ENCODE measurements around the gene PURB.
A peak's percentile ranks its signal among the peaks of the same experiment; 100 is the strongest.
"Not testable (repeated sequence)": the region's sequence is repeated elsewhere in the genome, so short reads cannot be mapped to it uniquely, and the experiment has no call there.

Gene PURB

DNA sequence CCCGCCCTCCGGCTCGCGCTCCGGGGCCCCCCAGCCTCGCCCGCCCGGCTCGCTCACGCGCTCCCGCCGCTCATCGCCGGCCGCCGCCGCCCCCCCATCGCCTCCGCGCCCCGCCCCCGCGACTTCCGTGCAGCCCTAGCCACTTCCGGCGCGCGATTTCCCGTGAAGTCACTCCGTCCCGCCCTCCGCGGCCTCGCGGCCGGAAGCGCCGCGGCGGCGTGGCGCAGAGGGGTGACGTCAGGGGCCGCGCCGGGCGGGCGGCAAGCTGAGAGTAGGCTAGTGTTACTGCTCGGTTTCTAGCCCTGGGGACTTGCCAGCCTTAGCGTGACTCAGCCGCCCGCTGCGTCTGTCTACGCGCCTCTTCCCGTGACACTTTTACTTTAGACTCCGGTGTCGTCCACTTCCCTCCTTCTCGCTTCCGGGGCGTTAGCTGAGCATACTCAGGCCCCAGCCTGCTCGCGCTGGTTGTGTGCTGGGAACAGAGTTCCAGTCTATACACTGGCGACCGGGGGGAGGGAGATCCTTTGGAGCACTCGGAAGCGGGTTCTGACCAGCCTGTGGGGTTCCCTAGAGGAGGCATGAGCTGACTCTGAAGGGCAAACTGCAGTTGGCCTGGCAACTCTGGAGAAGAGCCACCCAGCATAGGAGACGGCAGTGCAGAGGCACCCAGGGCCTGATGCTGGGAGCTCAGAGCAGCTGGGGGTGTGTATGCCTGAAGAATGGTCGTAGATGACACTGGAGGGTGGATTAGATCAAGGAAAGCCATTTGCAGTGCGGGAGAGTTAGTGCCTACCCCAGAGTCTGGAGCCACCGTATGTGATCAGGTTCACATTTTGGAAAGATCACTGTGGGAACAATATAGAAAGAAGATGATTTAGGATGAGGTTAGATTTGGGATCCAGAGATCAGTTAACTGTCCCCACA lies at the start of gene PURB:
PURB (minus strand) TSS at position 137 of the 924 bp plus-strand sequence. CDS start 182 bp downstream, outside the sequence.
- peak; percentile 90 to 96 for DNase-seq

- no peak for DNase-seq
Observed at GRCh38 chr7:44935016-44935415, 49.7 kb upstream of the PURB start.

GRCh38 chr7:44934510-44934909 lies 49.2 kb upstream of the PURB start:
- DNase-seq = not testable (repeated sequence)

- DNase-seq = no peak
Observed at GRCh38 chr7:44930921-44931320, 45.6 kb upstream of the PURB start.

- no peak for DNase-seq
Observed at GRCh38 chr7:44922351-44922694, 37.0 kb upstream of the PURB start.

- peak; percentile 64 to 85 for DNase-seq
Observed at GRCh38 chr7:44921607-44922350, 36.4 kb upstream of the PURB start.

- DNase-seq = no peak
Observed at GRCh38 chr7:44920119-44920518, 34.8 kb upstream of the PURB start.

GRCh38 chr7:44918029-44918428 lies 32.7 kb upstream of the PURB start:
- no peak for DNase-seq

DNA sequence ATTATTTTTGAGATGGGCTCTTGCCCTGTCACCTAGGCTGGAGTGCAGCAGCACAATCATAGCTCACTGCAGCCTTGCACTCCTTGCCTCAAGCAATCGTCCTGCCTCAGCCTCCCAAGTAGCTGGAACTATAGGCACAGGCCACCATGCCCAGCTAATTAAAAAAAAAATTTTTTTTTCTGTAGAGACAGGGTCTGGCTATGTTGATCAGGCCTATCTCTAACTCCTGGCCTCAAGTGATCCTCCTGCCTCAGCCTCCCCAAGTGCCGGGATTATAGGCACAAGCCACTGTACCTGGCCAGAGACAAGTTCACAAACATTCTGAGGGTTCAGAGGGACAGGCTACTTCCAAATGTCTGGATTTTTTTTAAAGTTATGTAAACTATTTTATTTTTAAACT lies 32.1 kb upstream of the PURB start:
- no peak for DNase-seq

DNA sequence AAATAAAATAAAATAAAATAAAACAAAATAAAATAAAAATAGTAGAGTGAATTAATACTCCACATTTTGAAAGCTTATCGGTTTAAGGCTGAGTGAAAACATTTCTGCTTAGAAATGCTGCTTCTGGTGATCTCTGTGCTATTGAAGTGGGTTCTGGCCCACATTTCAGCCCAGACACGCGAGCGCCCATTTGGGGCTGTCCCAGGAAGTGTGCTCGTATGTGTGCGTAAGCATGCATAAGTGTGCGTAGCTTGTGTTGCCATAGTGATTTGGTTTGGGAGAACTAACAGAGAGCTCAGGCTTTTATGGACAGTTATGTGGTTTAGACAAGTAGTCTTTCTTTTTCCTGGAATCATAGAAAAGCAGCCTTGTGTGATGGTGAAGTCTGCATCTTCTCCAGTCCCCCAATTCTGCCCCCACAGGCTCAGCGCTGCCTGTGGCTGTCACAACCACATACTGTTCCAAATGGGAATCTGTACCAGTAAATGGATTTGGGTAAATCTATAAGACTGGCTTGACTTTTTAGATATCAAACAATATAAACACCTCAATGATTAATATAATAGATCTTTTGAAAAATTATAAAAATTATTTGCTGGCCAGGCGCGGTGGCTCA lies 29.8 kb upstream of the PURB start:
- DNase-seq = no peak

DNA sequence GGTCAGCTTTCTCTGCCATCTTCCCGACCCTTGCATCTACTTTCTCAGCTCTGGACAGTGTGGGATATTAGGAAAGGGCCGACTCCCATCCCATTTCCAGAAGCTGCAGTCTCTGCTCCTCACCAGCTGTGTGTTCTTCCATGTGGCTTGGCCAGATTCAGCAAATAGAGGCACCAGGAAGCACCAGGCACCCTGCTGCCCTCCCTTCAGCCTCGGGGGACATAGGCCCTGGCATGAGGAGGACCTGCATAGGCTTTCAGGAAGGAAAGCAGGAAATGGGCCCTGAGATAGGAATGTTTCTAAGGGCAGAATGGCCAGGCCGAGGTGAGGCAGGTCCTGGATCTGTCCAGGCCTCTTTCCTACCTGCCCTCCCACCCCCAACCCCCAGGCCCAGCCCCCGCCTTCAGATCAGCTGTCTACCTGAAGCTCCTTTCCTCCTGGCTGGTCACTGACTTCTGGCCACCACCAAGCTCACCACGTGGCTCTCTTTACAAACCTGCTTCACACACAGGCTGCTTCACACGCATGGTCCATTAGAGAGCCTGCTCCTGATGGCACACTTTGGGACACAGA lies 27.5 kb upstream of the PURB start:
- DNase-seq = no peak

DNA sequence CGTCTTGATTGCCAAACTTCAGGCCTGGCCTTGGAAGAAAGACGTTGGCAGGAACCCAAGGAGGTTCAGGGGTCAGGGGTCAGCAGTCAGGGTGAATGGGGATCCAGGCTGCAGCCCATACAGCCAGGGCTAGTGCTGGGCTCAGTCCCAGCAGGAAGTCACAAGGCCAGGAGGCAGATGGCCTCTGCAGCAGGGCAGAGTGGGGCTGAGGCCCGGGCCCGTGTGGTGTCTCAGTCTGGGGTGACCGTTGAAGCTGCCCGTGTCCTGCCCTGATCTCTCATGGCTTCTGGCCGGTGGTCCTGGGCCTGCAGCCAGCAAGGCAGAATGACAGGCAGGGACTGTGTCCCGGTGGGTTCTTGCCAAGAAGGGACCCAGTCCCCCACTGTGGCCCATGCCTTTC lies 26.6 kb upstream of the PURB start:
- no peak for DNase-seq

- DNase-seq = no peak
Observed at GRCh38 chr7:44909596-44910389, 24.5 kb upstream of the PURB start.

GRCh38 chr7:44906965-44907364 lies 21.6 kb upstream of the PURB start:
- no peak for DNase-seq

GRCh38 chr7:44905002-44905635 lies 19.8 kb upstream of the PURB start:
- DNase-seq = no peak

DNA sequence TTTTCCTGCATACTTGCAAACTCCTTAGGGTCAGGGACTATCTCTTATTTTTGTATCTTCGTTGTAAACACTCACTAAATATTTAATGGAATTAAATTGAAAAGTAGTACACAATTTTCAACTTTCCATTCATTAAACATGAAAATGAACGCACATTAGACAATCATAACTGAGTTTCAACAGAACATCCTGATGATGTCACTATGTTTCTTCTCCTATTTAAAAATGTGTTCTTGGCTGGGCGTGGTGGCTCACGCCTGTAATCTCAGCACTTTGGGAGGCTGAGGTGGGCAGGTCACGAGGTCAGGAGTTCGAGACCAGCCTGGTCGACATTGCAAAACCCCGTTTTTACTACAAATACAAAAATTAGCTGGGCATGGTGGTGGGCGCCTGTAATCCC lies 14.1 kb upstream of the PURB start:
- DNase-seq = no peak

GRCh38 chr7:44898039-44898438 lies 12.7 kb upstream of the PURB start:
- DNase-seq = no peak

- no peak for DNase-seq
Observed at GRCh38 chr7:44897309-44897708, 12.0 kb upstream of the PURB start.

GRCh38 chr7:44894888-44895580 lies 9.7 kb upstream of the PURB start:
- no peak for DNase-seq

GRCh38 chr7:44893710-44894234 lies 8.4 kb upstream of the PURB start:
- DNase-seq = no peak

DNA sequence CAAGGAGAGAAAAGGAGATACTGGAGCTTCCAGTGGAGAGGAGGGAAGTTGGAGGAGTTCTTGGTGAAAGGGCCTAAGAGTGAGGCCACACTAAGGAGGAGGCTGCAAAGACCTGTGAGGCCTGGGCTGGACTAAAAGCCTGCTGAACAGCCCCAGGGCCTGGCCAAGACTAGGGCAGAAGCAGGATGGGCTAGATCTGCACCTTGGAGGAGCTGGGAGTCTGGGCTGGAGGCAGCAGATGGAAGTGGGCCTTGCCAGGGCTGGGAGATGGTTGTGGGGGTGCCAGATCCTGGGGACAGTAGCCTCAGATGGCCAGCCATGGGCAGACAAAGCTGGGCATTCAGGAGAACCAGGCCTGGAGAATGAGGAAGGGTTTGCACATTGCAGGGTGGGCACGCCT lies 6.5 kb upstream of the PURB start:
- DNase-seq = no peak

All from NCI-H446 (cell line).